ENCODE measurements around the gene ARL5C. TPM values are rescaled to one million over a fixed set of nuclear protein-coding genes. Genes with fewer than 3 reads are reported as not detected.

Gene ARL5C
- total and polyA plus RNA-seq, 2 donors (not counting 1 experiment from before 2014, with no cell fraction given): not detected

DNA sequence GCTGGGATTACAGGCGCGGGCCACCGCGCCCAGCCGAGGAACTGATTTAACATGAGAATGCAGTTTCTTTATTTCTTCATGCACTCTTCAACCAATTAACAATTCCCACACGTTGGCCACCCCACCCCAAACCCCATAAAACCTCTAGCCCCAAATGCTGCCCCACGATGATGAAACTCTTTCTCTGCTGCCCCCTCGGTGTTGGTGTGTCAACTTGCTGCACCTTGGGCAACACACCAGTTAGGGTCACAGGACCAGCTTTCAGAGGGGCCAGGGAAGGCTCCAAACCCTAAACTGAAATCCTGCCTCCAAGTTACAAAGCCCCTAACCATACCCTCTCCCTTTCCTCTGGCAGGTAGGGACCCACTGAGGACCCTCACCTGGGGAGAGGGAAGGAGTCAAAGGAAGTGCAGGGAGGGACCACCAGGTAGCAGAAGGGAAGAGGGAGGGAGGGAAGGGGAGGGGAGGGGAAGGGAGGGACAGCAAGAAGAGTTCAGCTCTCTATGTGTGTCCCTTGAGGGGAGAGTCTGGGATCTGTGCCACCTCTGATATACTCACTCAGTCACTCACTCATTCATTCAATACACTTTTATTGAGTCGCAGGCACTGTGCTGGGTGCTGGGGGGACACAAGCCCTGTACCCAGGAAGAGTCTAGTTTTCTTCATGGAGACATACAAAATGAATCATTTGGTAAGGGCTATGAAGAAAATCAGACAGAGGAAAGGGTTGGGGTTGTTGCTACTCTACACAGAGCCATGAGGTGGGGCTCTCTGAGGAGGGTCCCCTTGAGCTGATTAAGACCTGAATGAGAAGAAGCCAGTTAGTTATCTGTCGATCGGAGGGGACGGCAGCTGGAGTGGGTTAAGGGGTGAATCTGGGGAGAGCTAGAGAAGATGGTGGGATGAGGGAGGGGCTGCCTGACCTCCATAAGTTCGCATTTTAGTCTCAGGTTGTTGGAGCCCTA, 18.5 kb downstream of the ARL5C start:
- H2AFZ ChIP-seq (ENCODE audit: insufficient read depth, low read depth, low read length, poor library complexity, severe bottlenecking): no peak overlapping the region
- Mint-ChIP-seq H3K4me3 (no peak overlapping the region), H3K9me3 (ENCODE audit: insufficient read depth) (no peaks in the 10 kb centered on the region), H3K27me3 (peaks cover 42% of the 10 kb centered on the region), H3K27ac (peak overlapping the region; percentile 34), H3K4me1 (peaks cover 11% of the 10 kb centered on the region)
- peaks cover 0 to 35% (median 17%) of the 10 kb centered on the region in 4 experiments for H3K27me3 ChIP-seq (replicated peaks in 1 of 4; ENCODE audit: control extremely low read depth in 1 of 4, control insufficient read depth in 3 of 4, insufficient read depth in 4 of 4, low read length in 3 of 4)
- 67% methylated on average over 11 of the region's 13 CpGs for WGBS (ENCODE audit: insufficient coverage)
- no peak for TF ChIP-seq EZH2 (IDR thresholded peaks at IDR 0.05; ENCODE audit: borderline replicate concordance, insufficient read depth, low read depth, low read length, poor library complexity, severe bottlenecking)
- TF ChIP-seq, protein P1, sequence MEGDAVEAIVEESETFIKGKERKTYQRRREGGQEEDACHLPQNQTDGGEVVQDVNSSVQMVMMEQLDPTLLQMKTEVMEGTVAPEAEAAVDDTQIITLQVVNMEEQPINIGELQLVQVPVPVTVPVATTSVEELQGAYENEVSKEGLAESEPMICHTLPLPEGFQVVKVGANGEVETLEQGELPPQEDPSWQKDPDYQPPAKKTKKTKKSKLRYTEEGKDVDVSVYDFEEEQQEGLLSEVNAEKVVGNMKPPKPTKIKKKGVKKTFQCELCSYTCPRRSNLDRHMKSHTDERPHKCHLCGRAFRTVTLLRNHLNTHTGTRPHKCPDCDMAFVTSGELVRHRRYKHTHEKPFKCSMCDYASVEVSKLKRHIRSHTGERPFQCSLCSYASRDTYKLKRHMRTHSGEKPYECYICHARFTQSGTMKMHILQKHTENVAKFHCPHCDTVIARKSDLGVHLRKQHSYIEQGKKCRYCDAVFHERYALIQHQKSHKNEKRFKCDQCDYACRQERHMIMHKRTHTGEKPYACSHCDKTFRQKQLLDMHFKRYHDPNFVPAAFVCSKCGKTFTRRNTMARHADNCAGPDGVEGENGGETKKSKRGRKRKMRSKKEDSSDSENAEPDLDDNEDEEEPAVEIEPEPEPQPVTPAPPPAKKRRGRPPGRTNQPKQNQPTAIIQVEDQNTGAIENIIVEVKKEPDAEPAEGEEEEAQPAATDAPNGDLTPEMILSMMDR (IDR thresholded peaks at IDR 0.05): no peak
- H3K36me3 ChIP-seq (replicated peaks in 1 of 2; ENCODE audit: control extremely low read depth in 1 of 2, control insufficient read depth in 1 of 2, extremely low read depth in 1 of 2, insufficient read depth in 2 of 2, low read length in 1 of 2): no peaks in the 10 kb centered on the region
- ChIA-PET CTCF (interaction anchor here (0.6 to 7.8 kb wide), 4 partner anchors 17 to 165 kb away, joined by 3 to 259 read pairs (median 6); no protein-coding TSS in a partner anchor), POLR2A (interaction anchor here (0.6 kb wide), 1 partner anchor 394 kb away, joined by 5 read pairs; no protein-coding TSS in a partner anchor)
- H3K9ac ChIP-seq (ENCODE audit: low read length): no peak overlapping the region
- H3K4me3 ChIP-seq (ENCODE audit: control extremely low read depth in 1 of 5, extremely low read depth in 1 of 5, insufficient read depth in 1 of 5, low read depth in 2 of 5, low read length in 4 of 5): no peak overlapping the region
- peaks cover 14 to 15% of the 10 kb centered on the region in 2 donors for H3K4me1 ChIP-seq (ENCODE audit: control insufficient read depth in 2 of 2, insufficient read depth in 2 of 2, low read length in 2 of 2)
- no peaks in the 10 kb centered on the region for H4K20me1 ChIP-seq (ENCODE audit: control insufficient read depth, insufficient read depth, low read length, poor library complexity, severe bottlenecking)
- no peaks in the 10 kb centered on the region for H3K9me3 ChIP-seq (ENCODE audit: control extremely low read depth in 1 of 3, control insufficient read depth in 2 of 3, insufficient read depth in 1 of 3, low read length in 2 of 3)
- ATAC-seq (ENCODE audit: low read depth): no peak
- no peak for DNase-seq
- H3K4me2 ChIP-seq (replicated peaks; ENCODE audit: low read depth, low read length, poor library complexity, severe bottlenecking): no peak overlapping the region
- no peak overlapping the region for H3K27ac ChIP-seq (ENCODE audit: low read length in 2 of 2)
- intact Hi-C loops (cut with micrococcal nuclease): no loop called here
- H3K79me2 ChIP-seq (ENCODE audit: control insufficient read depth, insufficient read depth, low read length): no peaks in the 10 kb centered on the region

All from B cell (primary cell).